Upper lobe of right lung (tissue), 1 donor: ENCODE measurements around the gene SCN1B. TPM values are rescaled to one million over a fixed set of nuclear protein-coding genes. Genes with fewer than 3 reads are reported as not detected.
"Not testable (repeated sequence)": the region's sequence is repeated elsewhere in the genome, so short reads cannot be mapped to it uniquely, and the experiment has no call there.

ENCODE experiments used
- ATAC-seq: fragments of 200-7000 bp; cut with Tn5 transposase; one replicate; pipeline ENCODE4 v1.9.1; 2020; ENCODE audit warnings: mild to moderate bottlenecking, moderate library complexity
- DNase-seq: peaks from one replicate; pipeline ENCODE4 v3.0.0-alpha.2; 2020
- H3K27ac ChIP-seq: fragments of 200-600 bp; one replicate; pipeline ENCODE4 v1.8.0; 2022
- H3K27me3 ChIP-seq: fragments of 200-600 bp; one replicate; pipeline ENCODE4 v1.8.0; 2022; ENCODE audit warnings: mild to moderate bottlenecking
- H3K36me3 ChIP-seq: fragments of 200-600 bp; one replicate; pipeline ENCODE4 v1.8.0; 2022
- H3K4me1 ChIP-seq: fragments of 200-600 bp; one replicate; pipeline ENCODE4 v1.8.0; 2022
- H3K4me3 ChIP-seq: fragments of 200-600 bp; one replicate; pipeline ENCODE4 v1.8.0; 2022; ENCODE audit warnings: mild to moderate bottlenecking
- H3K9me3 ChIP-seq: fragments of 200-600 bp; one replicate; pipeline ENCODE4 v1.8.0; 2022
- CTCF ChIP-seq: fragments of 200-600 bp; IDR thresholded peaks from one replicate; pipeline ENCODE4 v1.8.0; 2022; ENCODE audit warnings: antibody characterized with exemption
- intact Hi-C: fragments of 100-400 bp; cut with DNase I; formaldehyde crosslinking; loops from one replicate; pipeline ENCODE4 v1.11.0; 2022
- total RNA-seq: library from RNA; stranded (reverse); fragmentation: NEBNext Ultra II Directional; extraction: Animal tissue kit (Norgen Biotek cat#: 25700); gene quantifications from one replicate; pipeline ENCODE4 v1.2.1, GENCODE V29; 2021
- donor health status: DM: no; HTN: yes; CAD: no; lungs with severe emphysema.

SCN1B gene
- total RNA-seq, 1 donor from 2014 or later, result 8.7 TPM

GRCh38 chr19:34988119-34988518, 42.2 kb upstream of the SCN1B start:
- Histone ChIP-seq H3K27ac (no peak overlapping the region), H3K27me3 (no peaks in the 10 kb centered on the region), H3K36me3 (no peaks in the 10 kb centered on the region), H3K9me3 (no peaks in the 10 kb centered on the region), H3K4me3 (no peak overlapping the region), H3K4me1 (peaks cover 10% of the 10 kb centered on the region)
- DNase-seq, result peak; percentile 7
- no peak for ATAC-seq
- intact Hi-C loops, result no loop called here
- TF ChIP-seq CTCF, result no peak

GRCh38 chr19:34989298-34989697, 41.0 kb upstream of the SCN1B start:
- no peak for ATAC-seq
- H3K36me3 ChIP-seq, result no peaks in the 10 kb centered on the region
- intact Hi-C loops, result no loop called here
- no peak overlapping the region for H3K4me3 ChIP-seq
- TF ChIP-seq CTCF, result no peak
- no peaks in the 10 kb centered on the region for H3K9me3 ChIP-seq
- DNase-seq, result peak; percentile 1
- no peak overlapping the region for H3K27ac ChIP-seq
- H3K27me3 ChIP-seq, result no peaks in the 10 kb centered on the region
- H3K4me1 ChIP-seq, result peaks cover 11% of the 10 kb centered on the region

GRCh38 chr19:34990578-34991192, 39.6 kb upstream of the SCN1B start:
- no peaks in the 10 kb centered on the region for H3K36me3 ChIP-seq
- no peaks in the 10 kb centered on the region for H3K27me3 ChIP-seq
- H3K4me3 ChIP-seq, result no peak overlapping the region
- H3K9me3 ChIP-seq, result no peaks in the 10 kb centered on the region
- H3K4me1 ChIP-seq, result peaks cover 17% of the 10 kb centered on the region
- intact Hi-C loops, result no loop called here
- H3K27ac ChIP-seq, result no peak overlapping the region
- ATAC-seq, result no peak
- TF ChIP-seq CTCF, result no peak
- DNase-seq, result no peak

GRCh38 chr19:34991542-34992333, 38.5 kb upstream of the SCN1B start:
- Histone ChIP-seq H3K27ac (no peak overlapping the region), H3K4me1 (peaks cover 18% of the 10 kb centered on the region), H3K9me3 (no peaks in the 10 kb centered on the region), H3K27me3 (no peaks in the 10 kb centered on the region), H3K36me3 (no peaks in the 10 kb centered on the region), H3K4me3 (no peak overlapping the region)
- intact Hi-C loops, result no loop called here
- ATAC-seq, result no peak
- no peak for TF ChIP-seq CTCF
- no peak for DNase-seq

DNA sequence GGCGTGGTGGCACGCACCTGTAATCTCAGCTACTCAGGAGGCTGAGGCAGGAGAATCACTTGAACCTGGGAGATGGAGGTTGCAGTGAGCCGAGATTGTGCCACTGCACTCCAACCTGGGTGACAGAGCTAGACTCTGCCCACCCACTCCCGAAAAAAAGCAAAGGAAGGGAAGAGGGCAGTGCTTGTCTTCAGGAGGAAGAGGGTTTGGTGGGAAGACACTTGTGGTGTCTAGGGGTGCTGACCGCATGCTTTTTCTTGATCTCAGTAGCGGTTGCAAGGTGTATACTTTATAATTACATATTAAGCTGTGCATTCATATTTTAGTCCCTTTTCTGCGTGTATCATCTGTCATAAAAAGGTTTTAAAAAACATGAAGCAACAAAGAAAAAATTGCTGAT, 37.7 kb upstream of the SCN1B start:
- not testable (repeated sequence) for H3K27me3 ChIP-seq

GRCh38 chr19:34994286-34994642, 36.0 kb upstream of the SCN1B start:
- peak overlapping the region; percentile 78 for H3K27ac ChIP-seq
- no peaks in the 10 kb centered on the region for H3K9me3 ChIP-seq
- DNase-seq (no peak), ATAC-seq (no peak)
- no peak for TF ChIP-seq CTCF
- H3K4me3 ChIP-seq, result no peak overlapping the region
- H3K27me3 ChIP-seq, result no peaks in the 10 kb centered on the region
- H3K4me1 ChIP-seq, result peaks cover 33% of the 10 kb centered on the region
- intact Hi-C loops, result no loop called here
- no peaks in the 10 kb centered on the region for H3K36me3 ChIP-seq

More for the DNA sequence above, 37.7 kb upstream of the SCN1B start:
- H3K9me3 ChIP-seq, H3K27ac ChIP-seq, ATAC-seq, intact Hi-C loops, H3K36me3 ChIP-seq, DNase-seq, H3K4me3 ChIP-seq: not testable (repeated sequence)
- H3K4me1 ChIP-seq, result peaks cover 21% of the 10 kb centered on the region
